Measurements from ENCODE around the gene HIBADH.

GRCh38 chr7:27640884-27641574, 21.7 kb downstream of the HIBADH start:
- TF ChIP-seq CREB5 (CRISPR knock-in tag; IDR thresholded peaks at IDR 0.05; ENCODE audit: low read depth): no peak
- TF ChIP-seq ZNF565 (CRISPR knock-in tag; conservative IDR thresholded peaks at IDR 0.05; ENCODE audit: low read depth): no peak
- no peak for TF ChIP-seq TCF4 (CRISPR knock-in tag; IDR thresholded peaks at IDR 0.05; ENCODE audit: borderline replicate concordance)
- TF ChIP-seq RARB (CRISPR knock-in tag; IDR thresholded peaks at IDR 0.05): no peak

Measured in SK-N-SH treated with all-trans-retinoic acid at 6 μM for 48 hours (cell line).